OCI-LY1 (cell line): Measurements from ENCODE around the gene KCNIP3.
A peak's percentile ranks its signal among the peaks of the same experiment; 100 is the strongest.

Experiments
- H2AFZ ChIP-seq: fragments of 200-600 bp; sonication (generic), shearing (Covaris generic); 2 replicates; pipeline ENCODE4 v1.6.0; 2014; ENCODE audit warnings: antibody characterized with exemption, mild to moderate bottlenecking, low read length
- H3F3A ChIP-seq: fragments of 200-600 bp; sonication (generic), shearing (Covaris generic); 2 replicates; pipeline ENCODE4 v1.6.0; 2014; ENCODE audit warnings: mild to moderate bottlenecking, antibody characterized with exemption, low read length, moderate library complexity; ENCODE audit not compliant: insufficient read depth
- H3K27ac ChIP-seq: fragments of 200-600 bp; sonication (generic); 2 replicates; pipeline ENCODE4 v1.5.1; 2014; ENCODE audit warnings: low read length, mixed run types, mild to moderate bottlenecking, low read depth; ENCODE audit not compliant: poor library complexity, severe bottlenecking
- H3K27me3 ChIP-seq: fragments of 200-600 bp; sonication (generic); 2 replicates; pipeline ENCODE4 v1.6.0; 2014; ENCODE audit warnings: antibody characterized with exemption, mild to moderate bottlenecking, low read length, moderate library complexity; ENCODE audit not compliant: insufficient read depth
- H3K36me3 ChIP-seq: fragments of 200-600 bp; sonication (generic); 2 replicates; pipeline ENCODE4 v1.6.1; 2014; ENCODE audit warnings: mild to moderate bottlenecking, antibody characterized with exemption, low read length, moderate library complexity, mixed read lengths; ENCODE audit not compliant: insufficient read depth
- H3K4me1 ChIP-seq: fragments of 200-600 bp; sonication (generic); 2 replicates; pipeline ENCODE4 v1.5.1; 2014; ENCODE audit warnings: mild to moderate bottlenecking, low read length, moderate library complexity; ENCODE audit not compliant: insufficient read depth, severe bottlenecking
- H3K4me2 ChIP-seq: fragments of 200-600 bp; sonication (generic), shearing (Covaris generic); 2 replicates; pipeline ENCODE4 v1.6.1; 2014; ENCODE audit warnings: low read length
- H3K4me3 ChIP-seq: fragments of 200-600 bp; sonication (generic); 2 replicates; pipeline ENCODE4 v1.5.1; 2014; ENCODE audit warnings: low read length, low read depth, mild to moderate bottlenecking, mixed read lengths; ENCODE audit not compliant: poor library complexity, severe bottlenecking
- H3K79me2 ChIP-seq: fragments of 200-600 bp; shearing (Covaris generic); 2 replicates; pipeline ENCODE4 v1.6.1; 2016; ENCODE audit warnings: mixed run types, low read length, mixed read lengths; ENCODE audit not compliant: insufficient read depth
- H3K9ac ChIP-seq: fragments of 200-600 bp; sonication (generic), shearing (Covaris generic); 2 replicates; pipeline ENCODE4 v1.6.1; 2014; ENCODE audit warnings: mild to moderate bottlenecking, low read length, mixed read lengths
- H3K9me2 ChIP-seq: fragments of 200-600 bp; sonication (generic), shearing (Covaris generic); 2 replicates; pipeline ENCODE4 v1.6.1; 2014; ENCODE audit warnings: low read depth, mild to moderate bottlenecking, low read length, mixed read lengths
- H3K9me3 ChIP-seq: fragments of 200-600 bp; shearing (Covaris generic); 2 replicates; pipeline ENCODE4 v1.6.1; 2014; ENCODE audit warnings: low read length, mixed read lengths
- H4K20me1 ChIP-seq: fragments of 200-600 bp; sonication (generic), shearing (Covaris generic); 2 replicates; pipeline ENCODE4 v1.6.0; 2016; ENCODE audit warnings: mild to moderate bottlenecking, low read length; ENCODE audit not compliant: insufficient read depth
- EZH2 ChIP-seq: fragments of 200-600 bp; sonication (generic), shearing (Covaris generic); IDR thresholded peaks from 2 replicates; pipeline ENCODE4 v1.8.0; 2017; ENCODE audit warnings: borderline replicate concordance, mixed run types, mild to moderate bottlenecking, antibody characterized with exemption, low read length, moderate library complexity, mixed read lengths
- TF ChIP-seq, protein P1 (sequence below): fragments of 200-600 bp; sonication (generic), shearing (Covaris generic); IDR thresholded peaks from 2 replicates; pipeline ENCODE4 v1.5.1; 2017; ENCODE audit warnings: mild to moderate bottlenecking, antibody characterized with exemption, low read length, moderate library complexity, mixed read lengths

KCNIP3 gene

DNA sequence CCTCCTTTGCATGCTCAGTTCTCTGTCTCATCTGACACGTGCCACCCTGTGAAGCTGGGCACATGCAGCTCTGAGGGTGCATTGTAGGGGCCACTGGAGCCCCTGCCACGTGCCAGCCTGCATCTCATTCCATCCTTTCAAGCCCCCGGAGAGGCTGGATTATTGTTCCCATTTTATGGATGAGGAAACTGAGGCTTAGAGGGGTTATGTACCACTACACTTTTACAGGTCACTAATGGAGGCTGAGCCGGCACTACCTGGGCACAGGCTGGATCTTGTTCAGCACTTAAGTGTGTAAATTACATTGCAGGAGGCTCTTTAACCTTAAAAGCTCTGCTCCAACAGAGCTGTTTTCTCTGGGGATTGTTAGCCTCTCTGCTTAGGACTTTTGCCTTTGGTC is 47.5 kb downstream of the KCNIP3 start:
- TF ChIP-seq EZH2, result no peak
- TF ChIP-seq, protein P1, sequence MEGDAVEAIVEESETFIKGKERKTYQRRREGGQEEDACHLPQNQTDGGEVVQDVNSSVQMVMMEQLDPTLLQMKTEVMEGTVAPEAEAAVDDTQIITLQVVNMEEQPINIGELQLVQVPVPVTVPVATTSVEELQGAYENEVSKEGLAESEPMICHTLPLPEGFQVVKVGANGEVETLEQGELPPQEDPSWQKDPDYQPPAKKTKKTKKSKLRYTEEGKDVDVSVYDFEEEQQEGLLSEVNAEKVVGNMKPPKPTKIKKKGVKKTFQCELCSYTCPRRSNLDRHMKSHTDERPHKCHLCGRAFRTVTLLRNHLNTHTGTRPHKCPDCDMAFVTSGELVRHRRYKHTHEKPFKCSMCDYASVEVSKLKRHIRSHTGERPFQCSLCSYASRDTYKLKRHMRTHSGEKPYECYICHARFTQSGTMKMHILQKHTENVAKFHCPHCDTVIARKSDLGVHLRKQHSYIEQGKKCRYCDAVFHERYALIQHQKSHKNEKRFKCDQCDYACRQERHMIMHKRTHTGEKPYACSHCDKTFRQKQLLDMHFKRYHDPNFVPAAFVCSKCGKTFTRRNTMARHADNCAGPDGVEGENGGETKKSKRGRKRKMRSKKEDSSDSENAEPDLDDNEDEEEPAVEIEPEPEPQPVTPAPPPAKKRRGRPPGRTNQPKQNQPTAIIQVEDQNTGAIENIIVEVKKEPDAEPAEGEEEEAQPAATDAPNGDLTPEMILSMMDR, result no peak
- no peak overlapping the region for H3K9ac ChIP-seq

DNA sequence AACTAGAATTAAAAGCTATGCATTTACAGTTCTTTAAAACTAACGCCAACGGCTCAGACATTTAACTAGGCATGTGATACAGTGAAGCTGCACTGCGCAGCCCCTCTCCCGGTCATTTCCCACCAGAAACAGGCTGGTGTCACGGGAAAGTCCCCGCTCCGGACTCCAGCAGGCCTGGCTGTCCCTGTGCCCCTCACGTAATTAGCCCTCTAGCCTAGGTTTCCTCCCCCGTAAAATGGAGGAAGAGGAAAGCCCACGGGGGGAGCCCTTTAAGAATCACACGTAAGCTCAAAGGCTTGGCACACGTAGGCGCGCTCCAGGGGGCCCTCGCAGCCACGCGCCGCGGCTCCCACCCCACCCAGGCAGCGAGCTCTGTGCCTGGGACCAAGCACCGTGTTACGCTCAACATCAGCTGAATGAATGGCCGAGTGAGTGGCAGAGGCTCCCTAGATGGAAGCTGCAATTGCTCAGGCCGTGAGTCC is 48.0 kb downstream of the KCNIP3 start:
- Histone ChIP-seq H3K4me2 (peak overlapping the region; percentile 85; the same call in 1 of the 2 replicates), H3K9me2 (no peaks in the 10 kb centered on the region), H2AFZ (no peak overlapping the region), H3K36me3 (no peaks in the 10 kb centered on the region), H3F3A (no peaks in the 10 kb centered on the region), H3K9ac (no peak overlapping the region), H3K4me3 (peak overlapping the region; percentile 50), H3K27ac (no peak overlapping the region), H3K27me3 (no peaks in the 10 kb centered on the region), H3K79me2 (no peaks in the 10 kb centered on the region), H3K4me1 (peaks cover 7% of the 10 kb centered on the region), H4K20me1 (no peaks in the 10 kb centered on the region), H3K9me3 (no peaks in the 10 kb centered on the region)
- no peak for TF ChIP-seq EZH2
- TF ChIP-seq, protein P1, result no peak

More for the DNA sequence above, 47.5 kb downstream of the KCNIP3 start:
- Histone ChIP-seq H3K36me3 (no peaks in the 10 kb centered on the region), H2AFZ (no peak overlapping the region), H3K27ac (no peak overlapping the region), H3K4me3 (no peak overlapping the region), H3F3A (no peaks in the 10 kb centered on the region), H3K4me1 (peaks cover 7% of the 10 kb centered on the region), H4K20me1 (no peaks in the 10 kb centered on the region), H3K9me2 (no peaks in the 10 kb centered on the region), H3K79me2 (no peaks in the 10 kb centered on the region), H3K9me3 (no peaks in the 10 kb centered on the region), H3K4me2 (no peak overlapping the region), H3K27me3 (no peaks in the 10 kb centered on the region)

DNA sequence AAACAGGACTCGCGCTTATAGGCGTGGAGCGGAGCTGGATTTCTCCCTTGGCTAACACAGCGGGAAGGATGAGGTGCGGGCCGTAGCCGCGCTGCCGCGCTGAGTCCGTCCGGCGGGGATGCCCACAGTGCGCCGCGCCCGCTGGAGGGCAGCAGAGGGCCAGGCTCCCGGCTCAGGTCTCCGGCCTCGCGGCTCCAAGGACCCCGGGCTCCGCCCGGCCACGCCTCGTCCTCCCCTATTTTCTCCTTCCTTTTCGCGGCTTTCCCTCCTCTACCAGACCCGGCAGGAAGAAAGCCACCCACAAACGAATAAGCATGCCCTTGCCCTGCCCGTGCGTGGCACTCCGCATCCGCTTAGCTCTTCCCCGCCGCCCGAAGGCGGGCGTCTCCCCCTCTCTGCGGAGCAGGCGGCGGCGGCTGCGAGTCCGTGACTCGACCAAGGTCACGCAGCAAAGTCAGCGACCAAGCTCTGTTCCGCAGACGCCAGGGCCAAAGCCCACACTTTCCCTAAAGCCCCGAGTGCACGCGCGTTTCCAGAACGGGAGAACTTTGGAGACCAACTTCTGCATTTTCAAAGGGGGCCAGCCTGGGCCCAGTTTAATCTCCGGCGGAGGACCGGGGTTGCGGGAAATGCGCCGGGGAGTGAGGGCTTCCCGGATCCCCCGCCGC is 48.5 kb downstream of the KCNIP3 start:
- Histone ChIP-seq H3F3A (no peaks in the 10 kb centered on the region), H4K20me1 (no peaks in the 10 kb centered on the region), H3K4me1 (peaks cover 7% of the 10 kb centered on the region), H2AFZ (no peak overlapping the region), H3K27ac (no peak overlapping the region), H3K27me3 (no peaks in the 10 kb centered on the region), H3K36me3 (no peaks in the 10 kb centered on the region), H3K4me2 (peak overlapping the region; percentile 85), H3K4me3 (peak overlapping the region; percentile 50), H3K79me2 (no peaks in the 10 kb centered on the region), H3K9me3 (no peaks in the 10 kb centered on the region), H3K9me2 (no peaks in the 10 kb centered on the region), H3K9ac (no peak overlapping the region)
- TF ChIP-seq EZH2, result no peak
- TF ChIP-seq, protein P1, result peak; percentile 70
